ENCODE results near the gene DSG3.

- TF ChIP-seq SP1 (IDR thresholded peaks at IDR 0.05; ENCODE audit: low read depth, low read length) = no peak
- no peak for TF ChIP-seq POLR2A (IDR thresholded peaks at IDR 0.05; ENCODE audit: control extremely low read depth in 1 of 2, low read depth in 2 of 2, low read length in 2 of 2)
- TF ChIP-seq, protein P1, sequence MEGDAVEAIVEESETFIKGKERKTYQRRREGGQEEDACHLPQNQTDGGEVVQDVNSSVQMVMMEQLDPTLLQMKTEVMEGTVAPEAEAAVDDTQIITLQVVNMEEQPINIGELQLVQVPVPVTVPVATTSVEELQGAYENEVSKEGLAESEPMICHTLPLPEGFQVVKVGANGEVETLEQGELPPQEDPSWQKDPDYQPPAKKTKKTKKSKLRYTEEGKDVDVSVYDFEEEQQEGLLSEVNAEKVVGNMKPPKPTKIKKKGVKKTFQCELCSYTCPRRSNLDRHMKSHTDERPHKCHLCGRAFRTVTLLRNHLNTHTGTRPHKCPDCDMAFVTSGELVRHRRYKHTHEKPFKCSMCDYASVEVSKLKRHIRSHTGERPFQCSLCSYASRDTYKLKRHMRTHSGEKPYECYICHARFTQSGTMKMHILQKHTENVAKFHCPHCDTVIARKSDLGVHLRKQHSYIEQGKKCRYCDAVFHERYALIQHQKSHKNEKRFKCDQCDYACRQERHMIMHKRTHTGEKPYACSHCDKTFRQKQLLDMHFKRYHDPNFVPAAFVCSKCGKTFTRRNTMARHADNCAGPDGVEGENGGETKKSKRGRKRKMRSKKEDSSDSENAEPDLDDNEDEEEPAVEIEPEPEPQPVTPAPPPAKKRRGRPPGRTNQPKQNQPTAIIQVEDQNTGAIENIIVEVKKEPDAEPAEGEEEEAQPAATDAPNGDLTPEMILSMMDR (IDR thresholded peaks at IDR 0.05; ENCODE audit: control extremely low read depth in 1 of 3, insufficient read depth in 1 of 3, low read depth in 1 of 3, low read length in 3 of 3) = no peak
- TF ChIP-seq, protein P2, sequence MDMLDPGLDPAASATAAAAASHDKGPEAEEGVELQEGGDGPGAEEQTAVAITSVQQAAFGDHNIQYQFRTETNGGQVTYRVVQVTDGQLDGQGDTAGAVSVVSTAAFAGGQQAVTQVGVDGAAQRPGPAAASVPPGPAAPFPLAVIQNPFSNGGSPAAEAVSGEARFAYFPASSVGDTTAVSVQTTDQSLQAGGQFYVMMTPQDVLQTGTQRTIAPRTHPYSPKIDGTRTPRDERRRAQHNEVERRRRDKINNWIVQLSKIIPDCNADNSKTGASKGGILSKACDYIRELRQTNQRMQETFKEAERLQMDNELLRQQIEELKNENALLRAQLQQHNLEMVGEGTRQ (IDR thresholded peaks at IDR 0.05; ENCODE audit: low read length) = no peak
- no peak for TF ChIP-seq EP300 (IDR thresholded peaks at IDR 0.05; ENCODE audit: borderline replicate concordance in 1 of 2, low read depth in 2 of 2, low read length in 2 of 2)
- no peak for TF ChIP-seq TBP (IDR thresholded peaks at IDR 0.05; ENCODE audit: low read depth, low read length)
- TF ChIP-seq HDAC2 (IDR thresholded peaks at IDR 0.05; ENCODE audit: borderline replicate concordance in 1 of 2, low read depth in 2 of 2, low read length in 2 of 2) = no peak
- no peak for TF ChIP-seq SIN3A (conservative IDR thresholded peaks at IDR 0.05 in 1 of 2, IDR thresholded peaks at IDR 0.05 in 1 of 2; ENCODE audit: low read depth in 1 of 2, low read length in 2 of 2)
- no peak for TF ChIP-seq MAX (IDR thresholded peaks at IDR 0.05)
- no peak for TF ChIP-seq MAFK (IDR thresholded peaks at IDR 0.05; ENCODE audit: low read depth, low read length)
- no peak for TF ChIP-seq TCF12 (IDR thresholded peaks at IDR 0.05; ENCODE audit: low read depth, low read length)
- TF ChIP-seq JUND (IDR thresholded peaks at IDR 0.05; ENCODE audit: low read length) = no peak
- TF ChIP-seq CBX8 (IDR thresholded peaks at IDR 0.05; ENCODE audit: borderline replicate concordance, low read depth, low read length) = no peak
Measured at GRCh38 chr18:31419457-31419932, 28.0 kb upstream of the DSG3 start.

All from H1 (cell line).